DOHH2 (cell line): ENCODE data around the gene RPTOR.

ENCODE experiments used
- H3F3A ChIP-seq: fragments of 200-600 bp; sonication (generic), shearing (Covaris generic); 2 replicates; pipeline ENCODE4 v1.6.0; 2016; ENCODE audit warnings: antibody characterized with exemption, mild to moderate bottlenecking; ENCODE audit not compliant: control insufficient read depth, insufficient read depth
- H3K27ac ChIP-seq: fragments of 200-600 bp; sonication (generic); 2 replicates; pipeline ENCODE4 v1.5.1; 2014; ENCODE audit warnings: low read depth, mild to moderate bottlenecking, low read length, moderate library complexity
- H3K27me3 ChIP-seq: fragments of 200-600 bp; sonication (generic); 2 replicates; pipeline ENCODE4 v1.6.1; 2014; ENCODE audit warnings: mild to moderate bottlenecking, low read length, mixed read lengths; ENCODE audit not compliant: control insufficient read depth
- H3K36me3 ChIP-seq: fragments of 200-600 bp; sonication (generic); 2 replicates; pipeline ENCODE4 v1.6.1; 2014; ENCODE audit warnings: mild to moderate bottlenecking, low read length, moderate library complexity, mixed read lengths; ENCODE audit not compliant: control insufficient read depth
- H3K4me1 ChIP-seq: fragments of 200-600 bp; sonication (generic); 2 replicates; pipeline ENCODE4 v1.6.1; 2014; ENCODE audit warnings: mild to moderate bottlenecking, low read length, mixed read lengths; ENCODE audit not compliant: control insufficient read depth
- H3K4me2 ChIP-seq: fragments of 200-600 bp; sonication (generic); 2 replicates; pipeline ENCODE4 v1.6.0; 2014; ENCODE audit warnings: mild to moderate bottlenecking, low read length, moderate library complexity
- H3K4me3 ChIP-seq: fragments of 200-600 bp; sonication (generic); 2 replicates; pipeline ENCODE4 v1.5.1; 2014; ENCODE audit warnings: mild to moderate bottlenecking, low read length, mixed read lengths
- H3K79me2 ChIP-seq: fragments of 200-600 bp; sonication (generic); 2 replicates; pipeline ENCODE4 v1.6.1; 2014; ENCODE audit warnings: mild to moderate bottlenecking, low read length, mixed read lengths; ENCODE audit not compliant: control insufficient read depth
- H3K9me2 ChIP-seq: fragments of 200-600 bp; sonication (generic); replicated peaks from 2 replicates; pipeline ENCODE4 v1.6.1; 2014; ENCODE audit warnings: mild to moderate bottlenecking, low read length, mixed read lengths; ENCODE audit not compliant: control insufficient read depth
- H3K9me3 ChIP-seq: fragments of 200-600 bp; sonication (generic); 2 replicates; pipeline ENCODE4 v1.6.1; 2014; ENCODE audit warnings: antibody characterized with exemption, low read length, mixed read lengths; ENCODE audit not compliant: control insufficient read depth, insufficient read depth
- H4K20me1 ChIP-seq: fragments of 200-600 bp; sonication (generic); 2 replicates; pipeline ENCODE4 v1.6.0; 2014; ENCODE audit warnings: low read depth, mild to moderate bottlenecking, antibody characterized with exemption, low read length, moderate library complexity; ENCODE audit not compliant: control insufficient read depth, insufficient read depth
- CTCF ChIP-seq: fragments of 200-600 bp; sonication (generic); IDR thresholded peaks from one replicate; pipeline ENCODE4 v1.5.1; 2014; ENCODE audit warnings: antibody characterized with exemption, mild to moderate bottlenecking, low read depth, low read length; ENCODE audit not compliant: poor library complexity, severe bottlenecking
- EZH2phosphoT487 ChIP-seq: fragments of 200-600 bp; sonication (generic); IDR thresholded peaks from 2 replicates; pipeline ENCODE4 v1.6.1; 2017; ENCODE audit warnings: borderline replicate concordance, mild to moderate bottlenecking, antibody characterized with exemption, low read length, moderate library complexity, mixed read lengths

The RPTOR gene

GRCh38 chr17:80676564-80676963 is 131.9 kb downstream of the RPTOR start:
- no peaks in the 10 kb centered on the region for H3K9me2 ChIP-seq
- no peak overlapping the region for H3K4me3 ChIP-seq
- peaks cover 59% of the 10 kb centered on the region for H3K79me2 ChIP-seq
- H3K27ac ChIP-seq, result no peak overlapping the region
- no peaks in the 10 kb centered on the region for H3K9me3 ChIP-seq
- TF ChIP-seq CTCF, result no peak
- no peak for TF ChIP-seq EZH2phosphoT487
- peaks cover 14% of the 10 kb centered on the region for H3K4me1 ChIP-seq
- H4K20me1 ChIP-seq, result 0 out of 2 replicates have a peak, but pooled peaks cover 3% of the 10 kb centered on the region
- H3F3A ChIP-seq, result no peaks in the 10 kb centered on the region
- no peaks in the 10 kb centered on the region for H3K36me3 ChIP-seq
- H3K27me3 ChIP-seq, result no peaks in the 10 kb centered on the region
- no peak overlapping the region for H3K4me2 ChIP-seq

DNA sequence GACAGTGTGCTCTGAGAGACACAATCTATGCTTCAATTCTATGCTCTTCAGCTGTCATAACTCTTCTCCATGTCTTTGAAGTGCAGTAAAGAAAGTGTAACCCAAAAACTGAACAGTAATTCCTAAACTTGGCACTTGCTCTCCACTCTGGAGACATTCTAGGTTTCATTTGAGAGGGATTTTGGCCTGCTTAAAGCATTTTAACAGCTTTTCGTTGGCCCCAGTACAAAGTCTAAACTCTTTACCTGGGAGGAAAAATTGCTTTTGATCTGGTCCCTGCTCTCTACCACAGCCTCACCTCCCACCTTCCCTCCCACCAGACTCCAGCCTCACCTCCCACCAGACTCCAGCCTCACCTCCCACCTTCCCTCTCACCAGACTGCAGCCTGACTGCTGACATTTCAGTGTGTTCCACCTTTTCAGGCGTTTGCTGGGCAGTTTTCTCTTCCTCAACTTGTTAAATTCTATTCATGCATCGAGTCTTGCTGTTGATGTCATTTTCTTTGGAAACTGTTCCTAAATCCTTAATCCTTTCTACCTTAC is 132.6 kb downstream of the RPTOR start:
- Histone ChIP-seq H3K36me3 (no peaks in the 10 kb centered on the region), H3K4me2 (no peak overlapping the region), H3K27ac (no peak overlapping the region), H3K9me3 (no peaks in the 10 kb centered on the region), H3K4me3 (no peak overlapping the region), H3F3A (no peaks in the 10 kb centered on the region), H3K4me1 (peaks cover 14% of the 10 kb centered on the region), H3K79me2 (peaks cover 57% of the 10 kb centered on the region), H3K9me2 (no peaks in the 10 kb centered on the region), H4K20me1 (0 out of 2 replicates have a peak, but pooled peaks cover 3% of the 10 kb centered on the region), H3K27me3 (no peaks in the 10 kb centered on the region)
- TF ChIP-seq CTCF, result no peak
- TF ChIP-seq EZH2phosphoT487, result no peak

- no peaks in the 10 kb centered on the region for H3K27me3 ChIP-seq
- H3K27ac ChIP-seq, result no peak overlapping the region
- H3K9me3 ChIP-seq, result no peaks in the 10 kb centered on the region
- H3K36me3 ChIP-seq, result no peaks in the 10 kb centered on the region
- H3K4me2 ChIP-seq, result no peak overlapping the region
- no peaks in the 10 kb centered on the region for H3K4me1 ChIP-seq
- TF ChIP-seq EZH2phosphoT487, result no peak
- TF ChIP-seq CTCF, result no peak
- H3K9me2 ChIP-seq, result no peaks in the 10 kb centered on the region
- H3K79me2 ChIP-seq, result peaks cover 49% of the 10 kb centered on the region
- no peak overlapping the region for H3K4me3 ChIP-seq
- H4K20me1 ChIP-seq, result no peaks in the 10 kb centered on the region
- no peaks in the 10 kb centered on the region; the same call in 1 of the 2 replicates for H3F3A ChIP-seq
These were observed 135.2 kb downstream of the RPTOR start for GRCh38 chr17:80679816-80680215.
